HG02678 (cell line): Measurements from ENCODE around the gene LMNTD1.

Experiments
- ATAC-seq: cut with Tn5 transposase; IDR thresholded peaks from one replicate; pipeline ENCODE4 v1.9.1; 2021; ENCODE audit warnings: mild to moderate bottlenecking, moderate library complexity; ENCODE audit not compliant: unreplicated experiment

Gene LMNTD1

GRCh38 chr12:25556153-25556552 lies 3.1 kb upstream of the LMNTD1 start:
- no peak for ATAC-seq

DNA sequence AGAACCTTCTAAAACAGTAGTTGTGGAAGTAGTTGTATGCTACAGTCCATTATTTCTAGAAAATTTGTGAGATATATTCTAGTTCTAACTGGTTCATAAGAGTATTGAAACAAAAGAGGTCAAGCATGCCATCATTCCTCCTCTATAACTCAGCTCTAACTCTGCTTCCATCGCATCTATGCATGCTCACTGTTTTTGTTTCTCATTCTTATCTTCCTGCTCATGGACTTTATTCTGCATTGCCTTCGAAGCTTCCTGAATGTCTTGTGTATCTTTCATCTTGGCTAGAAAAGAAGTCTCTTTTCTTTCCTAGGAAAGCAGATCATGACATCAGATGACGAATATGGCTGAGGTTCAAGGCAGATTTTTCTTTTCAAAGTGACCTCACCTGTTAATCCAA lies 402 bp downstream of the LMNTD1 start:
- no peak for ATAC-seq

DNA sequence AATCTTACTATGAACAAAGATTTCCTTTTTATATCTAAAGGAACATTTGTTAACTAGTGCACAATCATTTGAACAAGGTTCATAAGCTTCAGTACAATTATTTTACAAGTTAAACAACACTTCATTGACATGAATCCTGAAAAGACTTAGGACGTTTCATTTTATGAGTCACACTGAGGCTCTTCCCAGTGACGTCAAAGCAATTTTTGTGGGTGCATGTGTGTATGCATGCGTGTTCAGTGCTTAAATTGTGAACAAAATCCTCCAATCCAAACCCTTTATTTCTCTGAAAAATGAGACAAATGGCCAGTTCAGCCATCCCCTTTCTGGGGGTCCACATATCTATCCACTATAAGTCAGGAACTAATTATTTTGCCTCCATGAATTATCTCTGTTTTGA lies 2.9 kb downstream of the LMNTD1 start:
- no peak for ATAC-seq

DNA sequence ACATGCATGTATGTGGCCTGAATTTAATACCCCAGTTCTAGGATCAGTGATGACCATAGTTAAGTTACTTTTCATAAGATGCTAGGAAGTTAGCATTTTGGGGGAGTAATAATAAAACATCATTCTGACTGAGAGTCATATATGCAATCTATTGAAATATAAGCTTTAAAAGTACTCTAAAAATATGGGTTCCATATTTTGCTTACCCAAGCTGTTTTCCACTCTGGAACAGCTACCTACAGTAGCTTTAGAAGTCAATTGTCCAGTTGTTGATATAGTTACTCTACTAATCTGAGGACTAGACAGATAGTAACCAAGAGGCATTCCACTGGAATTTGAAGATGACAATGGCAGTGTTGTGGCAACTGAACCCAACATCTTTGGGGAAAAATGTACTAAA lies 4.0 kb downstream of the LMNTD1 start:
- no peak for ATAC-seq

- ATAC-seq = no peak
These were observed 6.8 kb downstream of the LMNTD1 start for GRCh38 chr12:25546318-25546717.

DNA sequence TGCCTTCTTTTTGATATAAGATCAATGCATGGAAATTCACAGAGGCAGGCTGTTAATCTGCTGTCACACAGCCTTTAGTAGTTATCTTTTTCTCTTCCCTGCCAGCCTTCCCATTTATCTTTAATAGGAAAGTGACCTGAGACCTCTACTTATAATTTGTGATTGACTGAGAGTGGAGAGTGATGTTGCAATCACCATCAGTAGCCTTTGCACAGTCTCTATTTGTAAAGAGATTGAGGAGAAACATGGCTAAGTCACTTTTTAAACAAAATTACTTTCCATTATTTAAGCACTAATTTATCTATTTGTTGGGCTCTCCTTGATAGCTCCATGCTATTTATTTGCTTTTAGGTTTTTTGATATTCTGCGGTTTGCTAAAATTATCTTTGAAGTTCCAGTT lies 19.9 kb downstream of the LMNTD1 start:
- ATAC-seq = no peak

- ATAC-seq = no peak
These were observed 21.5 kb downstream of the LMNTD1 start for GRCh38 chr12:25531502-25532052.

- ATAC-seq = no peak
These were observed 23.3 kb downstream of the LMNTD1 start for GRCh38 chr12:25529738-25530137.

GRCh38 chr12:25526778-25527177 lies 26.3 kb downstream of the LMNTD1 start:
- ATAC-seq = no peak

GRCh38 chr12:25524366-25524765 lies 28.7 kb downstream of the LMNTD1 start:
- ATAC-seq = no peak

- no peak for ATAC-seq
These were observed 31.3 kb downstream of the LMNTD1 start for GRCh38 chr12:25521625-25522256.

DNA sequence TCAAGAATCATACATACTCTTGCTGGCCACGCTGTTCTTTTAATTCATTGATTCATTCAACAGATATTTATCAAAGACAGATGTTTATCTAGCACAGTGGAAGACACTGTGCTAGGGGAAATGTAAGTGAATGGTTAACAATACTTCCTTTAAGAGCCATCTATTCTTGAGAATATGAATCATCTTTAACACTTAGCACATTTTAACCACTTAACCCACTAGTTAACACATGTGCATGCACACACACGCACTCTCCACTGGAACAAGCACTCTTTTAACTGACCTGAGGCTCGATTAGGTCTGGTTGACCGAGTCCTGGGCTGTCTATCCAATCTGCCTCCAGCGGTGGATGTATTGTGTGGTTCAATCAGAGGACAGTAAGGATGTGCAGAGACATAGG lies 34.6 kb downstream of the LMNTD1 start:
- peak; percentile 94 for ATAC-seq

GRCh38 chr12:25504744-25505143 lies 48.3 kb downstream of the LMNTD1 start:
- no peak for ATAC-seq

DNA sequence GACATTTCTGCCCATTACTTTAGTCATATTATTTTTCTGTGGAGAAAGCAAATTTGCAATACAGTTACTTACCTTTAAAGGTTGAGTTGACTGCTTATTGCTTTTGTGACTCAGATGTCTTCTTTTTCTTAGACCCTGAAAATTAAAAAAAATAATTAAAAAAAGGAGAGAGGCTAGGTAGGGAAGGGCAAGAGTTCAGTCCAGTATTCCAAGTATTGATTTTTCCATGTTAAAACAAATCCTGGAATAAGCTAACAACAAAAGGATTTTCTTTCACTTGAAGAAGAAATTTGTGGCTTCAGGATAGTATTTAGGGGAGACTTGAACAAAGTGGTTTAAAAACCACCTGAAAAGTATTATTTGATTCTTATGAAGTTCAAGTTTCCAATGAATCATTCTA lies 49.4 kb downstream of the LMNTD1 start:
- no peak for ATAC-seq

DNA sequence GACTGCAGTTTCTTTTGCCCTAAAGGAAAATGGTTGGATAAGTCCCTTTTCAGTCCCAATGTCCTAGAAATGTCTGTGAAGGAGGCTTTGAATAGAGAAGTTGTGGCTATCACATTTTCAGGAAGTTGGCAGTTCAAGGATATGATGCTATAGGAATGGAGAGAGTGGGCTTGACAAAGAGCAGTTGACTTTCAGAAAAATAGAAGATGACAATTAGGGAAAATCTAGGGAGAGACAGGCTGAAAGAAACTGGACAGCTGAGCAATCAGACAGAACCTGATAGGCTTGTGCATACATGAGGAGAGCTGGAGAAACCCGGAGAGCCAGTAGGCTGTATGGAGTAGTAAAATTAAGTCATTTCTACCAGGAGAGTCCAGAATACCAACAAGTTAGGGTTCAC lies 50.5 kb downstream of the LMNTD1 start:
- no peak for ATAC-seq

DNA sequence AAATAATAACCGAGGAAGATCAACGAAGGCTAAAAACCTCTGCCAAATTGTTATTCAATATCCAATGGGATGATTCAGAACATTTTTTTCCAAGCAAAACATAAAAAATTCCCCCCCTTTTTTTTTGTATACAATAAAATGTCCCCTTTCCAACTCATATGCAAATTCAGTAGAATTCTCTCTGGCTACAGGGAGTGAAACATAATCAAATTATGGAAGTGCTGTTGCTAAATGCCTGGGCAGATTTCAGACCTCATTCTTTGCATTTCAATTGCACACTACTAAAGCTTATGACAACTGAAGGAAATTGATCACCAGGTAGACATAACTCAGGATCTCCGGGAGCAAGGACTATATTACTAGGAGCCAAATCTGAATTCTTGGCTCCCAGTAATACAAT lies 51.0 kb downstream of the LMNTD1 start:
- ATAC-seq = no peak

- no peak for ATAC-seq
These were observed 51.5 kb downstream of the LMNTD1 start for GRCh38 chr12:25501549-25501948.

- ATAC-seq = no peak
These were observed 52.4 kb downstream of the LMNTD1 start for GRCh38 chr12:25500651-25501050.

- ATAC-seq = no peak
These were observed 56.1 kb downstream of the LMNTD1 start for GRCh38 chr12:25497021-25497420.

DNA sequence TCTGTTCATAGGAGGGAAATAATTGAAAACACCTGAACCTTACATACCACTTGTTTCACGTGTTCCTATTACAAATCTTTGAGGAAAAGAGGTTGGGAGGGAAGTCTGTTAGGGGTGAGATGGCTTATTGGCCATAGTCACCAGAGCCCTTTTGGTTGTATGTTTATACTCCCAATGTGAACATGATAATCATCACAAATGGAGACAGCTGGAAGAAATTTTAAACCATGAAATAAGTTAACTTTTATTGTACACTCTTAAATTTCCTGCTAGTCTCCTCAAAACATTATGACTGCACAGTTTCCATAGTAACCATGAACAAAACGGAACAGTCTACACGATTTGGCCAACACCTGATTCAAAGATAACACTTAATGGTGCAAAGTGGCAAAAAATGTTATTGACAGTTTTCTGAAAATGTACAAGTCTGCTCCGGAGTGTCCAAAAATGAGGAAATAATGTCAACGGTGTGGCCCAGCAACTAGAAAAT lies 56.9 kb downstream of the LMNTD1 start:
- no peak for ATAC-seq

DNA sequence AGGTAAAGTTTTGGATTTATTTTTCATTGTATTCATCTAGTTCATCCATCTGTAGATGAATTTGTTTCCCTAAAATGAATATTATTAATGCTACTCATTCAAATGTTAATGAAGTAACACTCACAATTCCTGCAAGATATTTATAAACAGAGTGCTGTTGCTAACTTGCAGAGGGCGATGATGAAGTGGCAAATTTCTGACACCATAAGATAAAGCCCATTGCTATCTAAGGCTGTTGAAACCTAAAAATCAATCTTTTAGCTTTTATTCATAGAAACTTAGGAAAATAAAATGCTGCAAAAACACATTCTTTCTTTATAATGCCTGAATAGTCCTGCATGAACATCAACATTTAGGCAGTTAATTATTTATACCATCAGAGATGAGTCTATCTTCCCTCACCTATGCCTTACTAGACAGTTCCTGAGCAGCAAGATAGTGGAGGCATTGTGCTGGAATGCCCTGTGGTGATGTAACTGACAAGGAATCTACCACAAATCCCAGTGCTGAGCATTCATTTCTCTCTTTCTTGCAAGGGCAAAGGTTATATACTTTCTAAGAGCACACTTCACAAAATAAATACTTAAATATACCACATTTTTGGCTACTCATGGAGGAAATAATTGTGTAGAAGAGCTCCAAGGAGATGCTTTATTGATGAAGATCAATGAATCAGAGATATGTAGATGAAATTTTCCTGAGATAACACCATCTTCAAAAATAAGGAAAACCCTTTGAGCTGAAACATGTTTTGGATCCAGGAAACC lies 57.6 kb downstream of the LMNTD1 start:
- ATAC-seq = no peak

DNA sequence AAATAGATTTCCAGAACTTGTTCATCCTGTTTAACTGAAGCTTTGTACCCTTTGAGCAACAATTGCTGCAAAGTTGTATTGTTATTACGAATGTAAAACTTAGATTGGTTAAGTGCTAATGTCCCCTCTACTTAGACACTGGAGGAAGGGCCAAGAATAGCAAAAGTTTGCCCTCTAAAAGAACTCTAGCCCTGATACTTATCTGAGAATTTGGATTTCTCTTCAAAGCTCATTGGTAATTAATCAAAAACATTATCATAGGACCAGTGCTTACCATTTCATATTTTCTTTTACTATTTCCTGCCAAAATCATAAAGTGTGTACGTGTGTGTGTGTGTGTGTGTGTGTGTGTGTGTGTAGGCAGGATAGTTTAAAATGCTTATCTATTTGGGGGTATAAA lies 58.2 kb downstream of the LMNTD1 start:
- no peak for ATAC-seq
